EL (cell line): ENCODE measurements around the gene DNAJC2.
"Not testable (repeated sequence)": the region's sequence is repeated elsewhere in the genome, so short reads cannot be mapped to it uniquely, and the experiment has no call there.

Experiments used
- DNase-seq: peaks from one replicate; pipeline ENCODE4 v3.0.0-alpha.2; 2016

DNAJC2 gene

GRCh38 chr7:103341466-103341865, 3.1 kb downstream of the DNAJC2 start:
- no peak for DNase-seq

DNA sequence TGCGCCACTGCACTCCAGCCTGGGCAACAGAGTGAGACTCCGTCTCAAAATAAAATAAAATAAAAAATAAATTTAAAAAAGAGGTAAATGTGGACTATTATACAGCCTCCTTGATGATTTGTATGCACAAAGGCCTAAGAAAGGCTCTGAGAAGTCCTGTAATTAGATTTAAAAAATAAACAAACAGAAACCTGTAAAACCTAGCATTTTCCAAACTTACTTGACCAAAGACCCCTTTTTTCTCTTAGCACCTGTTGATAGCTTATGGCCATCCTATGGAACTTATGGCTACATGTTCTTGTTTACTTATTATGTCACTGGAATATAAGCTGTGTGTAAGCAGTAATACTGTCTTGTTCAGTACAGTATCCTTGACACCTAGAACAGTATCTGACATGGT, 5.7 kb downstream of the DNAJC2 start:
- DNase-seq = no peak

- DNase-seq = no peak
Observed at GRCh38 chr7:103336761-103337160, 7.8 kb downstream of the DNAJC2 start.

DNA sequence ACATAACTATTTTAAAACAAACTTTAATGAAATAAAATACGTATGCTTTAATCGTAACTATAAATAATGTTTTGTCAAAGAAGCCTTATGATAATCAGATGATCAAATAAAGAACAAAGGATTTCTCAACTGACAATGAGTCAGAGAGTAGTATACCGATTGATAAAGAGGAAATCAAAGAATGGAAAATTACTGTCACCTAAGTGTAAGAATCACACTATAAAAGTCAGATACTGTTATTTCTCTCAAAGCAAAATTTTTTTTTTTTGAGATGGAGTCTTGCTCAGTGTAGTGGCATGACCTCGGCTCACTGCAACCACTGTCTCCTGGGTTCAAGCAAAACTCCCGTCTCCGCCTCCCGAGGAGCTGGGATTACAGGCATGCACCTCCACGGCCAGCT, 18.8 kb downstream of the DNAJC2 start:
- no peak for DNase-seq

- DNase-seq = no peak
Observed at GRCh38 chr7:103317009-103317408, 27.6 kb downstream of the DNAJC2 start.

DNA sequence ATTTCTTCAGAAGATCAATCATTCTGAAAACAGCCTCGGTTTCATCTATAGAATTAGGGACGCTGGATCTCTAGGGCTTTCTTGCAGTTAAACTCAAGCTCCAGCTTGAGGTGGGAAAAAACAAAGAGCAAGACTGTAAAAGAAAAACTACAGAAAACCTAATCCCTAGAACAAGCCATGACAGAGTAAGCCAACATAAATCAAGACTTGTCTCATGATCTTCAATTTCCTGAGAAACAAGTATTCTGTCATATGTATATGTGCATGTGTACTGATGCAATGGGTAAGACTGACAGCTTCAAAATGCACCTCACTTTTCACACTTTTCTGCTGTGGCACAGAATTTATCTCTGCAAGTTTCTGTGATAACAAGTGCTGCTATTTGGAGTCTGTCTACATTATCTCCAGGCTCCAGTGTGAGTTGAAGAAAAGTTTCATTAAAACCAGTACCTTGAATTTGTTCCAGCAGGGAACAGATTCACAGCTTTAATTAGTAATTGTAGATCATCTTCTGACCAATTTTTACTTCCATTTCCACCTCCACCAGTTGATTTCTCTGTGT, 28.1 kb downstream of the DNAJC2 start:
- DNase-seq = no peak

- DNase-seq = no peak
Observed at GRCh38 chr7:103314852-103315251, 29.7 kb downstream of the DNAJC2 start.

DNA sequence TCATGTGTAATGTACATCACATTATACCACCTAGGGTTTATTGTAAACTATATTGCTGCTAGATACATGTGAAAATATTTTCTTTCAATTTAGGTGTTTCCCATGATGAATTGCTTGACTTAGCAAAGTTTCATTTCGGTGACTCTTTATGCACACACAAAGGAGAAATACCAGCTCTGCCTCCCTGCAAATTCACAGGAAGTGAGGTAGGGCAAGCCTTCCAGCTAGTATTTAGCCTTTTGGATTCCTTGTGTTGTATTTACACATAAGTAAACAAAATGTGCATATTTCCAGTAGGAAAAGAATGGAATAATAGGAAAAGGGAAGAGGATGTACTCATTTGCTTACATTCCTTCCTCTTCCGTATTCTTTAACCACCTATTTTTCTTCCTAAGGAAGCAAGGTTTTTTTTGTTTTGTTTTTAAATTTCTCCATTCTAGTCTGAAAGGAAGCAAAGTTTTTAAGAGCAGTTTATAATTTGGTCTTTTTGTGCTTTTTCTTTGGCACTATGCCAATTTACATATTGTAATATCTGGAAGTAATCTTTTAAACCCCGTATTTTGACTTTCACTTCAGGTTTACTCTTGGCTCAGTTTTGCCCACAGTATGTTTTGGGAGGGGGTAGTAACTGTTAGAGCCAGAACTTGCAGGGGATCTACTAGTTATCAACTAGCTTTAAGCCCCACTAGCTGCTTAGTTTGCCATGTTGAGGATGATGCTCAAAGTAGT, 36.9 kb downstream of the DNAJC2 start:
- DNase-seq = no peak

DNA sequence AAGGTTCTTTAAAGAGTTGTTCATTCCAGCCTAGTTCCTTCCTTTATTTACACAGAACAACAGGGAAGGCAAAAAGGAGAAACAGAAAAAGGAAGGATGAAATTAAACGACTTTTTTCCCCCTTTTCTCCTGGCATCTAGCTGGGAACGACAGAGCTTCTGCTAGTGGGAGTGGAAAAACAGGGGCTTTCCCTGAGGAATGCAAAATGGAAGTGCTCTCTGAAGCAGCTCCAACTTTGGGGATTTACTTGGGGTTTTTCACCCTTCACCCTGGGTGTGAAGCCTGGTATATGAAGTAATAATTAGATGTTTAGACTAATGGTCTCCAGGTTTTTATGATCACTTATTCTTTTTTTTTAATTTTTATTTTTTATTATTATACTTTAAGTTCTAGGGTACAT, 43.1 kb downstream of the DNAJC2 start:
- DNase-seq = no peak

DNA sequence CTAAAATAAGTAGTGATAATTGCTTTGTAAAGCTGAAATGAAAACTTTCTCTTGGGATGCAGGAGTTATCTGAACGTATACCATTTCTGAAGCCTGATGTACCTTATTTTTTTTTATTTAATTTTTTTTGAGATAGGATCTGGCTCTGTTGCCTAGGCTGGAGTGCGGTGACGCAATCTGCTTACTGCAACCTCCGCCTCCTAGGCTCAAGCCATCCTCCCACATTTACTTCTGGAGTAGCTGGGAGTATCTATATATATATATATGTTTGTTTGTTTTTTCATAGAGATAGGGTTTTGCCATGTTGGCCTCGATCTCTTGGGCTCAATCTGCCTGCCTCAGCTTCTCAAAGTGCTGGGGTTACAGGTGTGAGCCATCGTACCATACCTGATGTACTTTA, 44.9 kb downstream of the DNAJC2 start:
- DNase-seq = no peak

DNA sequence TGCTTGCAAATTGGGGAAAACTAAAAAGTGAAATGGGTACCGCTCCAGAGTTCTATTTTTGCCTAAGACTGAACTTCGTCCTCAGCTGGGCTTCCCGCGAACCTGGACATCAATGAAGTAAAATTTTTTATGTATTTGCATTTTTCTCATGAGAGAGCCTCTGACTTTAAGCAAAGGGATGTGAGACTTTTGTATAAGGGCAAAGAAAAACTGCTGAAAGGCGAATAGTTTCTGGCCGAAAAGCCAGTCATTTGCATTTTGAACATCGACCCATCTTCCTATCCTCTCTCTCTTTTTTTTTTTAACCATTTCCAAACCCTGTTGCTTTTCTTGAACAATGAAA, 46.8 kb downstream of the DNAJC2 start:
- DNase-seq = no peak

DNA sequence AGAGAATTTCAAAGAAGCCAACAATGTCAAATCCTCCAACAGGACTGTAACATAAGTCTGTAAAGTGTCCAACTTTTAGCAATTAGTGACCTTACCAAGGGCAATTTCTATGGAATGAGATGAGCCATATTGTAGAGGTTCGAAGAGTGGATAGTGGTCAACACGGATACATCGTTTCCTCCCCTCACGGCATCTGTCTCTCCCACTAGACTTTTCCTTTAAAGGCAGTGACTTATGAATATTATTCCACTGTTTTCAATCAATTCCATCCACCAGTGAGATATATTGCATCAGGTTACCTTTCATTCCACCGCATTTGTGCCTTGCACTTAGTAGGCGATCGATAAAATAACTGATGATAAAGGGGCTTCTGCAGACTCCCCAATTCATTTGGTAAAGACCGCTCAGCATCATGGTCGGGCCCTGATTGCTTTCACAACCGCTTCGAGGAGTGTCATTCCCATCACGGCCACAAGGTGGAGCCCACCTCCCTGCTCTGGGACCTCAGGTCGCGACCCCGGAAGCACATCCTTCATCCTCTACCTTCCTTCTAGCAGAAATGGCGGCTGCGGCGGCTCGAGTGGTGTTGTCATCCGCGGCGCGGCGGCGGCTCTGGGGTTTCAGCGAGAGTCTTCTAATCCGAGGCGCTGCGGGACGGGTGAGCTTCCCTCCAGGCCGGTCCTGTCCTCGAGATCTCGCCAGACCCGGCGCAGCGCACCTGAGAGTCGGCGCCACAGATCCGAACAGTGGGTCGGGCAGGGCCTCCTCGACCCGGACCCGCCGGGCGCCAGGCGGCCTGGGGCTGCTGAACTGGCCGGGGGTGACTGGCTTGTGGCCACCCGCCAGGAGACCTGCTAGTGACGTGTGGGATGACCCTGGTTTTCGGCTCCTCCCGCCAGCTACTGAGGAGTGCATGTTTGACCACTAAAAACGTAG, 47.4 kb downstream of the DNAJC2 start, which contains the start of gene PMPCB:
Gene PMPCB (plus strand): TSS at position 535 of the 936 bp plus-strand sequence. CDS start 25 bp downstream, at position 560.
- DNase-seq = peak; percentile 91

GRCh38 chr7:103293526-103293925, 51.0 kb downstream of the DNAJC2 start:
- DNase-seq = no peak

GRCh38 chr7:103292122-103292521, 52.4 kb downstream of the DNAJC2 start:
- no peak for DNase-seq

- not testable (repeated sequence) for DNase-seq
Observed at GRCh38 chr7:103282802-103283427, 61.7 kb downstream of the DNAJC2 start.

DNA sequence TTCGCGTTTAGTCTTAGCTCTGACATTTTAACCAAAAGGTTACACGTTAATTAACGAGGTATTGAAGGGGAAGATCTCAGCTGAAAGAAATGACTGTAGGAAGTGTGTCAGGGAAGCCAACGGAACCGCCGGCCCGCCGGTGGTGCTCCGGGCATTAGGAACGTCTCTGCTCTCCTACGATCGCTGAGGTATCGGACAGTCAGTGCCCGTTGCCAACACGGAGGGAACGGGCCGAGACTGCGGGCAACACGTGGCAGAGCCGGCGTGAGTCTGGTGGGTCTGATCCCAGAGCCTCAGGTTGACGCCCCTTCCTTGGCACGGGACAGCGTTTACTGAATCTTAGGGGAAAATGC, 63.8 kb downstream of the DNAJC2 start:
- not testable (repeated sequence) for DNase-seq

DNA sequence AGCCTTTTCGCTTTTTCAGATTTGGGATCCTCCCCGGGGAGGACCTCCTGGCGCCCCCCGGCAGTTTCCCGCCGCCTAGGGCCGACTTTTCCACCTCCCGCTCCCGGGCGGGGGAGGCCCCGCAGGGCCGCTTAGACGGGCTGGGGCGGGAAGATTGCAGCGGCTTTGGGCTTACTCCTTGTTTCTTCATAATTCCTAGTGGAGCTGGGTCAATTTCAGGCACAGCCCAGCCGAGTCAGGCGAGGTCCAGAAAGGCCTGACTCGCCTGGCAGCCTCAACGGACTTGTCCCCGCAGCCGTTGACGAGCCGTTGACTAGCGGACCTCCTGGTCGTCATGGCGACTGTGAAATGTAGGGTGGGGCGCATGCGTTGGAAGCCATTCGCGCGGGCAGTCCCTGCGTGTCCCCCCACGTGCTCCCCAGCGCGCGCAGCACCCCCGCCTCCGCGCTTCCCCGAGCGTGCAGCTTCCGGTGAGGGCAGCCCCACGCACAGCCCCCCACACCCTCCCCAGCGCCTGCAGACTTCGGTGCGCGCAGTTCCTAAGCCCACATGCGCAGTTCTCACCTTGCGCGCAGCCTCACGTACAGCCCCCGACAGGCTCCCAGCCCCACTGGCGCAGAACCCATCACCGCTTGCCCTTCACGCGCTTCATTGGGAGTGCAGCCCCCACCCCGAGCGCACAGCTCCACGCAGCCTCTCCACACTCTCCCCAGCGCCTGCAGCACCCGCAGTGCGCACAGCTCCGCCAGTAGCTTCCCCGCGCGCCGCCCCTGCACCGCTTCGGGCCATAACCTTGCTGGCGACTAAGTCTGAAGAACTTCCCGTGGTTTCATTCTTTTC, 64.4 kb downstream of the DNAJC2 start:
- peak; percentile 76 for DNase-seq

- DNase-seq = peak; percentile 43
Observed at GRCh38 chr7:103279636-103279962, 65.0 kb downstream of the DNAJC2 start.

DNA sequence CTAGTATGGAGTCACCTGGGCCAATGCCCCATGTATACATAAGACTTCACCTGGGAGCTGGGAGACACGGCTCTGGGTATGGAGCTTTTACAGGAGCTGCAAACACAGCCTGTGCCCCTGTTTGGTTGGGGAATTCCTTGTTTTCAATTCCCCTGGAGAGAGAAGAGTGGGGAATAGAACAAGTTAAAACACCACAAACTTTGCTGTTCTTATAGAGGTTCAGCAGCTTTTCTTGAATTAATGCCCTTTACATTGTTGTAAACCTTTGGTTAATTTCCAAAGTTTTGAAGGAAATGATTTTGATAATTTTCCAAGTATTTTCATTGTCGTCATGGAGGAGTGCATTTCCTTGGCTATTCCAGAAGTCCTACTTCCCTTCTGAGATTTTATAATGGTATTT, 66.4 kb downstream of the DNAJC2 start:
- DNase-seq = not testable (repeated sequence)

DNA sequence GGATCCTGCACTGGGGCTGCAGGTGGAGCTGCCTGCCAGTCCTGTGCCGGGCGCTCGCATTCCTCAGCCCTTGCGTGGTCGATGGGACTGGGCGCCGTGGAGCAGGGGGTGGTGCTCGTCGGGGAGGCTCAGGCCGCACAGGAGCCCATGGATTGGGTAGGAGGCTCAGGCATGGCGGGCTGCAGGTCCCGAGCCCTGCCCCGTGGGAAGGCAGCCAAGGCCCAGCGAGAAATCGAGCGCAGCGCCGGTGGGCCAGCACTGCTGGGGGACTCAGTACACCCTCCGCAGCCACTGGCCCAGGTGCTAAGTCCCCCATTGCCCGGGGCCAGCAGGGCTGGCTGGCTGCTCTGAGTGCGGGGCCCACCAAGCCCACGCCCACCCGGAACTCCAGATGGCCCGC, 69.7 kb downstream of the DNAJC2 start:
- not testable (repeated sequence) for DNase-seq

- not testable (repeated sequence) for DNase-seq
Observed at GRCh38 chr7:103273374-103273773, 71.2 kb downstream of the DNAJC2 start.

DNA sequence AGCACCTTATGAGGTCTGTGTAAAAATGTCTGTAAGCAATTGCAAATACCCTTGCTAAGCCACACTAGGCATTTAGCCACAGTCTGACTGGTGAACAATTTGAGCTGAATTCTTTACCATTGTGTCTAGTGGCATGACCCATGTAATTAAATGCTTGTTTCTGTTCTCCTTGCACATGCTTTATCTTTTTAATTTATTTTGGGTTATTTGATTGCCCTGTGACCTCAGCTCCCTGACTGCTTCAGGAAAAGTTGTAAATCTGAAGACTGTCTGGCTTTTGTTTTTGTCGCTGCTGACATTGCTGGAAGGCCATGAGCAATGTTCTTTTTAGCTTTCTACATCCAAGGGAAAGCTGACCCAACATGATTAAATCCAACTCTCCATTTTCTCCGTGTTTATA, 78.3 kb downstream of the DNAJC2 start:
- not testable (repeated sequence) for DNase-seq

DNA sequence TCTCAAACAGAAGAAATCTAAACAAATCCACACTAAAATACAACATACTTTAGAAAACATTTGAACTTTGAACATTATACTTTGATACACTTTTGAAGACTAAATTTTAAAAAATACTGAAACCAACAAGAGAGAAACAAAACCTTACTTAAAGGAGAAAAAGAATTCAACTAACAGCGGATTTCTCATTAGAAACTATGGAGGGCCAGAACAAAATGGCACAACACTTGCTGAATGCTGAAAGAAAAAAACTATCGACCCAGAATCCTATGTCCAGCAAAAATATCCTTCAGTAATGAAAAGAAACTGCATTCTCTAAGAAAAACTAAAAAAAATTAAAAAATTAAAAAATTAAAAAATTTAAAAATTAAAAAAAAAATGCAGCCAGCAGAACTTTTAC, 80.5 kb downstream of the DNAJC2 start:
- not testable (repeated sequence) for DNase-seq
